ENCODE measurements around the gene AP5S1. TPM values are rescaled to one million over a fixed set of nuclear protein-coding genes. Genes with fewer than 3 reads are reported as not detected.

AP5S1 gene
- total RNA-seq, 1 experiment from 2014 or later: 2.8 TPM

DNA sequence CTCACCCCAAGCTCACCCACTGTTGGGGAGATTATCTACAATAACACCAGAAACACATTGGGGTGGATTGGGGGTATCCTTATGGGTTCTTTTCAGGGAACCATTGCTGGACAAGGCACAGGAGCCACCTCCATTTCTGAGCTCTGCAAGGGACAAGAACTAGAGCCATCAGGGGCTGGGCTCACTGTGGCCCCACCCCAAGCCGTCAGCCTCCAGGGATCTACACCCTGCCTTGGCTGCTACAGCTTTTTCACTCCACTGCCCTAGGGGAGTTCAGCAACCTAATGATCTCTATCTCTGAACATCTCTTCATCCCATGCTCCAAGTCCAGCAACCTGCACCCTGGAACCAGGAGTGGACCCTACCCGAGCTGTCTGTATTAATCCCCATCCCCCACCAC, 47.5 kb downstream of the AP5S1 start:
- Mint-ChIP-seq H3K27me3 (ENCODE audit: low read depth) (no peaks in the 10 kb centered on the region), H3K9me3 (no peaks in the 10 kb centered on the region), H3K36me3 (peaks cover 19% of the 10 kb centered on the region), H3K4me3 (no peak overlapping the region), H3K27ac (no peak overlapping the region), H3K4me1 (no peaks in the 10 kb centered on the region)
- TF ChIP-seq, protein P1, sequence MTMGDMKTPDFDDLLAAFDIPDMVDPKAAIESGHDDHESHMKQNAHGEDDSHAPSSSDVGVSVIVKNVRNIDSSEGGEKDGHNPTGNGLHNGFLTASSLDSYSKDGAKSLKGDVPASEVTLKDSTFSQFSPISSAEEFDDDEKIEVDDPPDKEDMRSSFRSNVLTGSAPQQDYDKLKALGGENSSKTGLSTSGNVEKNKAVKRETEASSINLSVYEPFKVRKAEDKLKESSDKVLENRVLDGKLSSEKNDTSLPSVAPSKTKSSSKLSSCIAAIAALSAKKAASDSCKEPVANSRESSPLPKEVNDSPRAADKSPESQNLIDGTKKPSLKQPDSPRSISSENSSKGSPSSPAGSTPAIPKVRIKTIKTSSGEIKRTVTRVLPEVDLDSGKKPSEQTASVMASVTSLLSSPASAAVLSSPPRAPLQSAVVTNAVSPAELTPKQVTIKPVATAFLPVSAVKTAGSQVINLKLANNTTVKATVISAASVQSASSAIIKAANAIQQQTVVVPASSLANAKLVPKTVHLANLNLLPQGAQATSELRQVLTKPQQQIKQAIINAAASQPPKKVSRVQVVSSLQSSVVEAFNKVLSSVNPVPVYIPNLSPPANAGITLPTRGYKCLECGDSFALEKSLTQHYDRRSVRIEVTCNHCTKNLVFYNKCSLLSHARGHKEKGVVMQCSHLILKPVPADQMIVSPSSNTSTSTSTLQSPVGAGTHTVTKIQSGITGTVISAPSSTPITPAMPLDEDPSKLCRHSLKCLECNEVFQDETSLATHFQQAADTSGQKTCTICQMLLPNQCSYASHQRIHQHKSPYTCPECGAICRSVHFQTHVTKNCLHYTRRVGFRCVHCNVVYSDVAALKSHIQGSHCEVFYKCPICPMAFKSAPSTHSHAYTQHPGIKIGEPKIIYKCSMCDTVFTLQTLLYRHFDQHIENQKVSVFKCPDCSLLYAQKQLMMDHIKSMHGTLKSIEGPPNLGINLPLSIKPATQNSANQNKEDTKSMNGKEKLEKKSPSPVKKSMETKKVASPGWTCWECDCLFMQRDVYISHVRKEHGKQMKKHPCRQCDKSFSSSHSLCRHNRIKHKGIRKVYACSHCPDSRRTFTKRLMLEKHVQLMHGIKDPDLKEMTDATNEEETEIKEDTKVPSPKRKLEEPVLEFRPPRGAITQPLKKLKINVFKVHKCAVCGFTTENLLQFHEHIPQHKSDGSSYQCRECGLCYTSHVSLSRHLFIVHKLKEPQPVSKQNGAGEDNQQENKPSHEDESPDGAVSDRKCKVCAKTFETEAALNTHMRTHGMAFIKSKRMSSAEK (CRISPR knock-in tag; IDR thresholded peaks at IDR 0.05; ENCODE audit: borderline replicate concordance): no peak
- TF ChIP-seq, protein P2, sequence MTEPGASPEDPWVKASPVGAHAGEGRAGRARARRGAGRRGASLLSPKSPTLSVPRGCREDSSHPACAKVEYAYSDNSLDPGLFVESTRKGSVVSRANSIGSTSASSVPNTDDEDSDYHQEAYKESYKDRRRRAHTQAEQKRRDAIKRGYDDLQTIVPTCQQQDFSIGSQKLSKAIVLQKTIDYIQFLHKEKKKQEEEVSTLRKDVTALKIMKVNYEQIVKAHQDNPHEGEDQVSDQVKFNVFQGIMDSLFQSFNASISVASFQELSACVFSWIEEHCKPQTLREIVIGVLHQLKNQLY (CRISPR knock-in tag; IDR thresholded peaks at IDR 0.05): no peak
- TF ChIP-seq ZNF121 (CRISPR knock-in tag; IDR thresholded peaks at IDR 0.05) (no peak), RORB (CRISPR knock-in tag; IDR thresholded peaks at IDR 0.05) (no peak), ELF4 (CRISPR knock-in tag; IDR thresholded peaks at IDR 0.05; ENCODE audit: low read depth) (no peak), ZNF138 (CRISPR knock-in tag; conservative IDR thresholded peaks at IDR 0.05) (no peak), JAZF1 (CRISPR knock-in tag; IDR thresholded peaks at IDR 0.05) (no peak), GTF2I (CRISPR knock-in tag; conservative IDR thresholded peaks at IDR 0.05) (no peak), SOX15 (CRISPR knock-in tag; IDR thresholded peaks at IDR 0.05) (no peak), SMAD3 (CRISPR knock-in tag; IDR thresholded peaks at IDR 0.05; ENCODE audit: borderline replicate concordance) (no peak), CBFB (CRISPR knock-in tag; IDR thresholded peaks at IDR 0.05; ENCODE audit: low read depth) (no peak)
- TF ChIP-seq, protein P3, sequence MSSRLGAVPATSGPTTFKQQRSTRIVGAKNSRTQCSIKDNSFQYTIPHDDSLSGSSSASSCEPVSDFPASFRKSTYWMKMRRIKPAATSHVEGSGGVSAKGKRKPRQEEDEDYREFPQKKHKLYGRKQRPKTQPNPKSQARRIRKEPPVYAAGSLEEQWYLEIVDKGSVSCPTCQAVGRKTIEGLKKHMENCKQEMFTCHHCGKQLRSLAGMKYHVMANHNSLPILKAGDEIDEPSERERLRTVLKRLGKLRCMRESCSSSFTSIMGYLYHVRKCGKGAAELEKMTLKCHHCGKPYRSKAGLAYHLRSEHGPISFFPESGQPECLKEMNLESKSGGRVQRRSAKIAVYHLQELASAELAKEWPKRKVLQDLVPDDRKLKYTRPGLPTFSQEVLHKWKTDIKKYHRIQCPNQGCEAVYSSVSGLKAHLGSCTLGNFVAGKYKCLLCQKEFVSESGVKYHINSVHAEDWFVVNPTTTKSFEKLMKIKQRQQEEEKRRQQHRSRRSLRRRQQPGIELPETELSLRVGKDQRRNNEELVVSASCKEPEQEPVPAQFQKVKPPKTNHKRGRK (CRISPR knock-in tag; IDR thresholded peaks at IDR 0.05; ENCODE audit: borderline replicate concordance): no peak
- DNase-seq (ENCODE audit: low spot score) (no peak), ATAC-seq (no peak)
- CTCF ChIA-PET: interaction anchor here (0.6 to 3.8 kb wide), 5 partner anchors 10 to 217 kb away, joined by 3 to 26 read pairs (median 3); no protein-coding TSS in a partner anchor
- POLR2A ChIA-PET: interaction anchor here (2.4 kb wide), 1 partner anchor 67 kb away, joined by 7 read pairs; no protein-coding TSS in a partner anchor

- Mint-ChIP-seq H3K4me1 (no peaks in the 10 kb centered on the region), H3K27me3 (ENCODE audit: low read depth) (no peaks in the 10 kb centered on the region), H3K36me3 (peaks cover 12% of the 10 kb centered on the region), H3K27ac (0 out of 2 replicates have a peak overlapping the region, but pooled peaks have one; percentile 12), H3K9me3 (no peaks in the 10 kb centered on the region), H3K4me3 (no peak overlapping the region)
- ChIA-PET POLR2A (no interaction called here), CTCF (interaction anchor here (3.8 kb wide), 1 partner anchor 15 kb away, joined by 26 read pairs; no protein-coding TSS in a partner anchor)
- ATAC-seq: no peak
- no peak for DNase-seq (ENCODE audit: low spot score)
- TF ChIP-seq ZNF219 (CRISPR knock-in tag; IDR thresholded peaks at IDR 0.05; ENCODE audit: borderline replicate concordance): no peak
- TF ChIP-seq PRRX2 (CRISPR knock-in tag; IDR thresholded peaks at IDR 0.05): no peak
- TF ChIP-seq EMX1 (CRISPR knock-in tag; IDR thresholded peaks at IDR 0.05): no peak
- no peak for TF ChIP-seq ZSCAN18 (CRISPR knock-in tag; IDR thresholded peaks at IDR 0.05)
- TF ChIP-seq ERG (CRISPR knock-in tag; IDR thresholded peaks at IDR 0.05): no peak
- TF ChIP-seq, protein P4, sequence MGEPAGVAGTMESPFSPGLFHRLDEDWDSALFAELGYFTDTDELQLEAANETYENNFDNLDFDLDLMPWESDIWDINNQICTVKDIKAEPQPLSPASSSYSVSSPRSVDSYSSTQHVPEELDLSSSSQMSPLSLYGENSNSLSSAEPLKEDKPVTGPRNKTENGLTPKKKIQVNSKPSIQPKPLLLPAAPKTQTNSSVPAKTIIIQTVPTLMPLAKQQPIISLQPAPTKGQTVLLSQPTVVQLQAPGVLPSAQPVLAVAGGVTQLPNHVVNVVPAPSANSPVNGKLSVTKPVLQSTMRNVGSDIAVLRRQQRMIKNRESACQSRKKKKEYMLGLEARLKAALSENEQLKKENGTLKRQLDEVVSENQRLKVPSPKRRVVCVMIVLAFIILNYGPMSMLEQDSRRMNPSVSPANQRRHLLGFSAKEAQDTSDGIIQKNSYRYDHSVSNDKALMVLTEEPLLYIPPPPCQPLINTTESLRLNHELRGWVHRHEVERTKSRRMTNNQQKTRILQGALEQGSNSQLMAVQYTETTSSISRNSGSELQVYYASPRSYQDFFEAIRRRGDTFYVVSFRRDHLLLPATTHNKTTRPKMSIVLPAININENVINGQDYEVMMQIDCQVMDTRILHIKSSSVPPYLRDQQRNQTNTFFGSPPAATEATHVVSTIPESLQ (CRISPR knock-in tag; IDR thresholded peaks at IDR 0.05): no peak
- no peak for TF ChIP-seq ZBTB21 (CRISPR knock-in tag; IDR thresholded peaks at IDR 0.05; ENCODE audit: borderline replicate concordance)
- no peak for TF ChIP-seq GABPB1 (CRISPR knock-in tag; IDR thresholded peaks at IDR 0.05)
These were observed 49.7 kb downstream of the AP5S1 start for GRCh38 chr20:3869839-3870634.

Measured in WTC11 (cell line).